Measurements from ENCODE around the gene NPNT. TPM values are rescaled to one million over a fixed set of nuclear protein-coding genes. Genes with fewer than 3 reads are reported as not detected.

NPNT gene
- total RNA-seq, 2 experiments from 2014 or later = not detected

DNA sequence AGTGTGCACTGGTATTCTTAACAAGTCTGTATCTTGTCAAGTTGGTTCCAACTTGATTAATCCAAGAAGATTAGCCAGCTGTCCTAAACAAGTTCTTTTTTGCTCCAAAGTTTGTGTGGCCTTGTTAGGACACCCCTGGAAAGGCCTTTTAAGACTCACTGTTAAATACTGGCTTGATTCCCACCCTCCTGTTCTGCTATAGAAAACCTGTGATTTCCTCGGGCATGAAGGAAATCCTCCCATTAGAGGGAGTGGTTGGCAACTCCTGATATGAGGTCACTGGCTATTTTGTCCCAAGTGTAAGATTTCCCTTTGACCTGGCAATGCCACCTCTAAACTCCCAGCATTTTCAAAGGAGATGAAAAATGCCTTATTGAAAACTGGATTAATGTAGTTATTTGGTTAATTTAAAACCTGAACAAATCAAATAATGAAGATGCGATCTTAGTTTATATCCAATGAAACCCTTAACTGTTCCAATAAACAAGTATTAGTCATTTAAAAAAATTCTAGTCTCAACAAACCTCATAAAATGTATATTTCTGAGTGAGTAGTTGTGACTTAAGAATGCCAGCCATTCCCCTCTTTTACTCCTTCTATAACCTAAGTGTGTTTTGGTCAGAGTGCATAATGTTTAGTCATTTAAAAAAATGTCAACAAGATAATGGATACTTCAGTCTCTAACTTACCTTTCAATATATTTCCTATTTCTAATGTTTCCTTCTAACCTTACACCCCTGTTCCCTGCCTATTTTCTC, 94.4 kb downstream of the NPNT start:
- intact Hi-C loops (cut with micrococcal nuclease) = no loop called here
- CTCF ChIA-PET = no interaction called here
- no peak overlapping the region for H3K27ac Mint-ChIP-seq

GRCh38 chr4:105990933-105991332, 95.7 kb downstream of the NPNT start:
- POLR2A ChIA-PET = no interaction called here
- Mint-ChIP-seq H3K9me3 (peaks cover 7% of the 10 kb centered on the region), H3K36me3 (no peaks in the 10 kb centered on the region), H3K27me3 (no peaks in the 10 kb centered on the region), H3K4me3 (no peak overlapping the region), H3K27ac (no peak overlapping the region), H3K4me1 (ENCODE audit: low read depth) (no peaks in the 10 kb centered on the region)
- DNase-seq = no peak
- CTCF ChIA-PET = no interaction called here
- intact Hi-C loops (cut with micrococcal nuclease) = no loop called here

More for the DNA sequence above, 94.4 kb downstream of the NPNT start:
- H3K36me3 Mint-ChIP-seq = no peaks in the 10 kb centered on the region
- H3K4me1 Mint-ChIP-seq (ENCODE audit: low read depth) = no peaks in the 10 kb centered on the region
- no peak for DNase-seq
- peaks cover 9% of the 10 kb centered on the region for H3K9me3 Mint-ChIP-seq
- H3K27me3 Mint-ChIP-seq = no peaks in the 10 kb centered on the region
- POLR2A ChIA-PET = no interaction called here
- no peak overlapping the region for H3K4me3 Mint-ChIP-seq

DNA sequence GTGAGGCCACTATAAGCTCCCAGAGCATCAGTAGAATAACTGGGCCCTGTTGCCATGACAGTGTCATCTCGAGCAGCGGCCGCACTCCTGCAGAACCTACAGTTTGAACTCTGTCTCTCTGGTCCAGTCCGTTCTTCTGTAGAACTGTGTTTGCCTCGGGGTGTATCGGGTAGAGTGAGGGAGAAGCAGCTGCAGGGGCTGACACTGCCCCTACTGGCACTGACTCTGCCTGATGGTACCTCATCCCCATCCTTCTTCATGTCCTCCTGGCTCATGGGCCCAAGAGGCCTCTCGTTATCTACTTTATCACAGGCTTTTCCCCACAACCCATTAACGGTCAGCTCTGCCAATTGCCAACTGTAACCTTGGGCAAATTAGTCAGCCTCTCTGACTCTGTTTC, 96.5 kb downstream of the NPNT start:
- Mint-ChIP-seq H3K27ac (no peak overlapping the region), H3K4me1 (ENCODE audit: low read depth) (no peaks in the 10 kb centered on the region), H3K4me3 (no peak overlapping the region), H3K9me3 (peaks cover 7% of the 10 kb centered on the region), H3K27me3 (no peaks in the 10 kb centered on the region), H3K36me3 (no peaks in the 10 kb centered on the region)
- intact Hi-C loops (cut with micrococcal nuclease) = no loop called here
- ChIA-PET CTCF (no interaction called here), POLR2A (no interaction called here)
- no peak for DNase-seq

GRCh38 chr4:105992641-105993305, 97.5 kb downstream of the NPNT start:
- no peaks in the 10 kb centered on the region for H3K4me1 Mint-ChIP-seq (ENCODE audit: low read depth)

DNA sequence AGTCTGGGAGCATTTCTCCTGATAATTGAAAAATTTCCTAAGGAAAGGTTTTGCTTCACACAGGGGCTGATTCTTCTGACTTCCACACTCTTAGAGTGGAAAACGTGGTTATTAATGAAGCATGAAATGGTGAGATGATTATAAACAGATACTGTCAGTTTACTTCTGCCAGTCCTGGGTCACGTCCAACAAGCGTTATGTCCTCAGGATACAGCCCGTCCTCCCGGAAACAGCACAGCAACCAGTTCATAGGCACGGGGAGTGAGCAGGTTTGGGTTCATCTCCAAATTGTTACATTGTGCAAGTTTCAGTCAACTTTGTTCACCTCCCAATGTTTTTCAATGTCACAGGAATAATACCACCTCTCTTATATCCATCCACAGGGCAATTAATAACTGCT, 98.8 kb downstream of the NPNT start:
- POLR2A ChIA-PET = no interaction called here
- CTCF ChIA-PET = no interaction called here

More at GRCh38 chr4:105992641-105993305, 97.5 kb downstream of the NPNT start:
- Mint-ChIP-seq H3K9me3 (peaks cover 5% of the 10 kb centered on the region), H3K27me3 (no peaks in the 10 kb centered on the region), H3K4me3 (no peak overlapping the region), H3K27ac (no peak overlapping the region), H3K36me3 (no peaks in the 10 kb centered on the region)
- DNase-seq = no peak
- CTCF ChIA-PET = no interaction called here
- POLR2A ChIA-PET = no interaction called here
- intact Hi-C loops (cut with micrococcal nuclease) = no loop called here

GRCh38 chr4:105994841-105995501, 99.7 kb downstream of the NPNT start:
- intact Hi-C loops (cut with micrococcal nuclease) = no loop called here
- Mint-ChIP-seq H3K4me3 (no peak overlapping the region), H3K27me3 (no peaks in the 10 kb centered on the region), H3K9me3 (no peaks in the 10 kb centered on the region), H3K4me1 (ENCODE audit: low read depth) (no peaks in the 10 kb centered on the region), H3K36me3 (no peaks in the 10 kb centered on the region), H3K27ac (no peak overlapping the region)
- ChIA-PET POLR2A (no interaction called here), CTCF (no interaction called here)
- no peak for DNase-seq

More for the DNA sequence above, 98.8 kb downstream of the NPNT start:
- no peak overlapping the region for H3K27ac Mint-ChIP-seq
- H3K9me3 Mint-ChIP-seq = no peaks in the 10 kb centered on the region
- intact Hi-C loops (cut with micrococcal nuclease) = no loop called here
- H3K4me1 Mint-ChIP-seq (ENCODE audit: low read depth) = no peaks in the 10 kb centered on the region
- no peak overlapping the region for H3K4me3 Mint-ChIP-seq
- H3K36me3 Mint-ChIP-seq = no peaks in the 10 kb centered on the region
- H3K27me3 Mint-ChIP-seq = no peaks in the 10 kb centered on the region
- DNase-seq = no peak

DNA sequence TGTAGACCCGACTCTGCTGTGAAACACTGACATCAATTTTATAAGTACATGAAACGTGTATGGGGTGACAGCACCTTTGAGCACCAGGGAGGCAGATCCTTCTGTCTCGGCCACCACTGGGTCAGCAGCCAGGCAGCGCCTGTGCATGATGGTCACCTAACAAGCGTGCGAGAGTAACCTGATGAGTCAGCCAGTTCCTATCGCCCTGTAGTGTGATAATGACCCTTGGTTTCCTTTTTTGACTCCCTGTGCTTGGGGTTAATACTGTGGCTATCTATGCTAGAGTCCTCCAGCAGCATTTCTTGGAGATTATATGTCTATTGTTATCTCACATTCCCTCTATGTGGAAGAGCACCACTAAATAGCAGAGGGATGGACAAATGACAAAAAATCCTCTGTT, 101.6 kb downstream of the NPNT start:
- H3K4me1 Mint-ChIP-seq (ENCODE audit: low read depth) = no peaks in the 10 kb centered on the region
- H3K4me3 Mint-ChIP-seq = no peak overlapping the region
- CTCF ChIA-PET = no interaction called here
- H3K9me3 Mint-ChIP-seq = no peaks in the 10 kb centered on the region
- POLR2A ChIA-PET = no interaction called here
- DNase-seq = no peak
- no peaks in the 10 kb centered on the region for H3K36me3 Mint-ChIP-seq
- intact Hi-C loops (cut with micrococcal nuclease) = no loop called here
- no peaks in the 10 kb centered on the region for H3K27me3 Mint-ChIP-seq
- H3K27ac Mint-ChIP-seq = no peak overlapping the region

DNA sequence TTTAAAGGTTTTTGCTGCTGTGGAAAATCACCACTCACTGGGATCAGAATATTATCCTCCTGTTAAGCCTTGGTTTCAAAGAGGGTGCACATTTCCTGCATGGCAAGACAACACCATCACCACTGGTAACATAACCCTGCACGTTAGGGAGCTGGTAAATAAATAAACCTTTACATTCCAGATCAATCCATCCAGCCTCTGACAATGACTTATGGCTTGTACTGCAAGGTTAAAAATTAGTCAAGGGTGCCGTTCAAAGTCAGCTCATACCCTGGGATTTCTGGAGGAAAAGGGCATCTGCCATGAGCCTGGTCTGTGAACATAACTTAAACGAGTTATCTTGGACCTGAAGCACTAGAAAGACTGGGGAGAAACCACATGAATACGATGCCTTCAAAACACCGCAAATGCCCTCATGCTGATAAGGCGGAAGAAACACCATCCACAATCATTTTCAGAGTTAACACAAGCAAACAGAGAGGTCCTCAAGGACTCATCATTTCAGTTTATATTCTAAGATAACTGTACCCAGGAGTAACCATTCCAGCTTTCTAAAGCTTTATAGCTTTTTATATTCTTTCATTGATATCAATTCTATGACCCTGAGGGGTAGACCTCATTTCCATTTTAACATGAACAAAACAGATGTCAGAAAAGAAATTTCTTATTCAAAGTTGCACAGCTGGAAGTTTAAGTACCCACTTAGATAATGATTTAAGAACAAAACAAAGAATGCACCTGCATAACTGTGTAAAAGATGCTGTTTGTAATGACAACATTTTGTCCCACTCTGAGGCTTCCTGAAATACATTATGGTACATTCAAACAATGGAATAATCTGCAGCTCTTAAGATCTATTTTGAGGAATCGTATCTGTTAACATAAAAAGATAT, 103.1 kb downstream of the NPNT start:
- Mint-ChIP-seq H3K4me3 (no peak overlapping the region), H3K27me3 (no peaks in the 10 kb centered on the region), H3K27ac (no peak overlapping the region), H3K4me1 (ENCODE audit: low read depth) (no peaks in the 10 kb centered on the region), H3K36me3 (no peaks in the 10 kb centered on the region), H3K9me3 (no peaks in the 10 kb centered on the region)
- POLR2A ChIA-PET = no interaction called here
- intact Hi-C loops (cut with micrococcal nuclease) = no loop called here
- CTCF ChIA-PET = no interaction called here
- DNase-seq = no peak

DNA sequence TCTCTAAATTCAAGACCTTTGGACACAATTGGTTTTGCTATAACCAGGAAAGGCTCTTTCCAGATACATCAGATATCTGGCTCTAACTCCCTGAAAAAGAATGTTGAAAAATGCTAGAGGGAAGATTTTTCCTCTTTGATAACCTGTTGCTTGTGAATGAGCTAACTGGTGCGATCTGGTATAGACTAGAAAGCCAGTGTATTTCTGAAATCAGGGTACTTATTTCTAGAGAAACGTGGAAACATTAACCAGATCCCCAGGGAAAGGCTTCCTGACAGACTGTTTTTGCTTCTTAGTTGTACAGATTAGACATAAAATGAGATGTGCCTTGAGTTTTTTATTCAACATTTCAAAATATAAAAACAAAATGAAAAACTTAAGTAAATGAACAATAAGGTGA, 107.7 kb downstream of the NPNT start:
- no peaks in the 10 kb centered on the region for H3K27me3 Mint-ChIP-seq
- no peak for DNase-seq
- no peak overlapping the region for H3K4me3 Mint-ChIP-seq
- H3K27ac Mint-ChIP-seq = no peak overlapping the region
- H3K36me3 Mint-ChIP-seq = no peaks in the 10 kb centered on the region
- no peaks in the 10 kb centered on the region for H3K4me1 Mint-ChIP-seq (ENCODE audit: low read depth)
- peaks cover 3% of the 10 kb centered on the region for H3K9me3 Mint-ChIP-seq
- POLR2A ChIA-PET = no interaction called here
- intact Hi-C loops (cut with micrococcal nuclease) = no loop called here
- CTCF ChIA-PET = no interaction called here

DNA sequence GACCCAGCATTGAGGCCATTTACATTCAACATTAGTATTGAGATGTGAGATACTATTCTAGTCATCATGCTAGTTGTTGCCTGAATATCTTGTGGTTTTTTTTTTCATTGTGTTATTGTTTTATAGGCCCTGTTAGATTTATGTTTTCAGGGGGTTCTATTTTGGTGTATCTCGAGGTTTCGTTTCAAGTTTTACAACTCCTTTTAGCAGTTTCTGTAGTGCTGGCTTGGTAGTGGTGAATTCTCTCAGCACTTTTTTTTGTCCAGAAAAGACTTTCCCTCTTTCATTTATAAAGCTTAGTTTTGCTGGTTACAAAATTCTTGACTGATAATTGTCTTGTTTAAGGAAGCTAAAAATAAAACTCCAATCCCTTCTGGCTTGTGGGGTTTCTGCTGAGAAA, 115.5 kb downstream of the NPNT start:
- H3K9me3 Mint-ChIP-seq = peaks cover 29% of the 10 kb centered on the region
- H3K4me3 Mint-ChIP-seq = no peak overlapping the region
- DNase-seq = no peak
- CTCF ChIA-PET = no interaction called here
- no peaks in the 10 kb centered on the region for H3K27me3 Mint-ChIP-seq
- intact Hi-C loops (cut with micrococcal nuclease) = no loop called here
- H3K36me3 Mint-ChIP-seq = peaks cover 4% of the 10 kb centered on the region
- H3K27ac Mint-ChIP-seq = no peak overlapping the region
- no peaks in the 10 kb centered on the region for H3K4me1 Mint-ChIP-seq (ENCODE audit: low read depth)
- POLR2A ChIA-PET = no interaction called here

- Mint-ChIP-seq H3K9me3 (peaks cover 29% of the 10 kb centered on the region), H3K4me1 (ENCODE audit: low read depth) (no peaks in the 10 kb centered on the region), H3K27me3 (no peaks in the 10 kb centered on the region), H3K36me3 (peaks cover 4% of the 10 kb centered on the region), H3K27ac (no peak overlapping the region), H3K4me3 (no peak overlapping the region)
- no peak for DNase-seq
- CTCF ChIA-PET = no interaction called here
- intact Hi-C loops (cut with micrococcal nuclease) = no loop called here
- POLR2A ChIA-PET = no interaction called here
These were observed 116.1 kb downstream of the NPNT start for GRCh38 chr4:106011387-106011786.

- Mint-ChIP-seq H3K4me3 (no peak overlapping the region), H3K27me3 (no peaks in the 10 kb centered on the region), H3K36me3 (no peaks in the 10 kb centered on the region), H3K9me3 (peaks cover 7% of the 10 kb centered on the region), H3K27ac (no peak overlapping the region), H3K4me1 (ENCODE audit: low read depth) (no peaks in the 10 kb centered on the region)
- ChIA-PET CTCF (no interaction called here), POLR2A (no interaction called here)
- DNase-seq = no peak
- intact Hi-C loops (cut with micrococcal nuclease) = no loop called here
These were observed 122.7 kb downstream of the NPNT start for GRCh38 chr4:106017975-106018374.

Data from activated CD4-positive, alpha-beta memory T cell treated with anti-CD3 and anti-CD28 coated beads for 36 hours (primary cell).